ENCODE results near the gene GALNT18. TPM values are rescaled to one million over a fixed set of nuclear protein-coding genes. Genes with fewer than 3 reads are reported as not detected.

Gene GALNT18
- polyA plus RNA-seq, 1 experiment: 4.8 TPM

GRCh38 chr11:11571893-11572292 is 49.9 kb downstream of the GALNT18 start:
- H3K27me3 ChIP-seq (ENCODE audit: control insufficient read depth, insufficient read depth, low read length): no peaks in the 10 kb centered on the region
- H3K27ac ChIP-seq (ENCODE audit: low read depth, low read length): no peak overlapping the region
- CTCF ChIA-PET: interaction anchor here (1.0 kb wide), 1 partner anchor 11 kb away, joined by 3 read pairs; no protein-coding TSS in a partner anchor
- no peak for DNase-seq (ENCODE audit: low read depth, low spot score)
- no peak overlapping the region for H3K4me3 ChIP-seq (ENCODE audit: low read depth, low read length)
- no peaks in the 10 kb centered on the region; the same call in 1 of the 2 replicates for H3K9me3 ChIP-seq (ENCODE audit: control insufficient read depth, insufficient read depth, low read length)
- TF ChIP-seq CTCF (IDR thresholded peaks at IDR 0.05; ENCODE audit: low read depth, low read length): no peak
- POLR2A ChIA-PET: interaction anchor here (1.1 kb wide), 1 partner anchor 12 kb away, joined by 6 read pairs; no protein-coding TSS in a partner anchor

- H3K9me3 ChIP-seq (ENCODE audit: control insufficient read depth, insufficient read depth, low read length): no peaks in the 10 kb centered on the region; the same call in 1 of the 2 replicates
- H3K4me3 ChIP-seq (ENCODE audit: low read depth, low read length): no peak overlapping the region
- no peak for DNase-seq (ENCODE audit: low read depth, low spot score)
- ChIA-PET CTCF (no interaction called here), POLR2A (no interaction called here)
- no peak overlapping the region for H3K27ac ChIP-seq (ENCODE audit: low read depth, low read length)
- no peaks in the 10 kb centered on the region for H3K27me3 ChIP-seq (ENCODE audit: control insufficient read depth, insufficient read depth, low read length)
- no peak for TF ChIP-seq CTCF (IDR thresholded peaks at IDR 0.05; ENCODE audit: low read depth, low read length)
These were observed 51.0 kb downstream of the GALNT18 start for GRCh38 chr11:11570823-11571222.

GRCh38 chr11:11569936-11570491 is 51.8 kb downstream of the GALNT18 start:
- no peak; the same call in 1 of the 2 replicates for TF ChIP-seq CTCF (IDR thresholded peaks at IDR 0.05; ENCODE audit: low read depth, low read length)
- DNase-seq (ENCODE audit: low read depth, low spot score): no peak
- no peak overlapping the region for H3K27ac ChIP-seq (ENCODE audit: low read depth, low read length)
- no peaks in the 10 kb centered on the region; the same call in 1 of the 2 replicates for H3K9me3 ChIP-seq (ENCODE audit: control insufficient read depth, insufficient read depth, low read length)
- CTCF ChIA-PET: interaction anchor here (0.7 kb wide), 1 partner anchor 50 kb away, joined by 3 read pairs; no protein-coding TSS in a partner anchor
- H3K4me3 ChIP-seq (ENCODE audit: low read depth, low read length): no peak overlapping the region
- H3K27me3 ChIP-seq (ENCODE audit: control insufficient read depth, insufficient read depth, low read length): no peaks in the 10 kb centered on the region
- POLR2A ChIA-PET: no interaction called here

- no peak for DNase-seq (ENCODE audit: low read depth, low spot score)
- H3K4me3 ChIP-seq (ENCODE audit: low read depth, low read length): no peak overlapping the region
- TF ChIP-seq CTCF (IDR thresholded peaks at IDR 0.05; ENCODE audit: low read depth, low read length): no peak
- no peaks in the 10 kb centered on the region for H3K27me3 ChIP-seq (ENCODE audit: control insufficient read depth, insufficient read depth, low read length)
- ChIA-PET CTCF (no interaction called here), POLR2A (no interaction called here)
- H3K27ac ChIP-seq (ENCODE audit: low read depth, low read length): no peak overlapping the region
- no peaks in the 10 kb centered on the region; the same call in 1 of the 2 replicates for H3K9me3 ChIP-seq (ENCODE audit: control insufficient read depth, insufficient read depth, low read length)
These were observed 53.1 kb downstream of the GALNT18 start for GRCh38 chr11:11568651-11569229.

GRCh38 chr11:11567936-11568650 is 53.7 kb downstream of the GALNT18 start:
- no peaks in the 10 kb centered on the region for H3K27me3 ChIP-seq (ENCODE audit: control insufficient read depth, insufficient read depth, low read length)
- TF ChIP-seq CTCF (IDR thresholded peaks at IDR 0.05; ENCODE audit: low read depth, low read length): no peak
- no peak overlapping the region for H3K4me3 ChIP-seq (ENCODE audit: low read depth, low read length)
- no peak overlapping the region for H3K27ac ChIP-seq (ENCODE audit: low read depth, low read length)
- CTCF ChIA-PET: no interaction called here
- no peaks in the 10 kb centered on the region; the same call in 1 of the 2 replicates for H3K9me3 ChIP-seq (ENCODE audit: control insufficient read depth, insufficient read depth, low read length)
- POLR2A ChIA-PET: no interaction called here
- DNase-seq (ENCODE audit: low read depth, low spot score): no peak

Data from AG04450 (cell line).